Stimulated activated CD8-positive, alpha-beta memory T cell treated with anti-CD3 and anti-CD28 coated beads, Interleukin-4, amount 100 ng/mL, for 24 hours (primary cell): ENCODE results near the gene MED12L.
"Not testable (repeated sequence)": the region's sequence is repeated elsewhere in the genome, so short reads cannot be mapped to it uniquely, and the experiment has no call there.

Experiments
- DNase-seq: peaks from one replicate; pipeline ENCODE4 v3.0.0-alpha.2; 2020; ENCODE audit warnings: low read depth

Gene MED12L

GRCh38 chr3:151377768-151378385 lies 292.4 kb downstream of the MED12L start:
- DNase-seq = no peak

- DNase-seq = no peak
These were observed 293.7 kb downstream of the MED12L start for GRCh38 chr3:151379083-151379734.

- DNase-seq = no peak
These were observed 297.2 kb downstream of the MED12L start for GRCh38 chr3:151382671-151383070.

GRCh38 chr3:151383111-151383510 lies 297.6 kb downstream of the MED12L start:
- DNase-seq = no peak

- no peak for DNase-seq
These were observed 298.5 kb downstream of the MED12L start for GRCh38 chr3:151383956-151384355.

GRCh38 chr3:151384741-151385174 lies 299.3 kb downstream of the MED12L start, which contains the start of gene P2RY12:
P2RY12 (minus strand) TSS chr3:151384753; CDS start chr3:151338845, 45,908 bp downstream.
- DNase-seq = no peak

GRCh38 chr3:151386056-151386455 lies 300.6 kb downstream of the MED12L start:
- no peak for DNase-seq

GRCh38 chr3:151387432-151387831 lies 302.0 kb downstream of the MED12L start:
- DNase-seq = no peak

- no peak for DNase-seq
These were observed 302.4 kb downstream of the MED12L start for GRCh38 chr3:151387842-151388241.

GRCh38 chr3:151391720-151392119 lies 306.3 kb downstream of the MED12L start:
- no peak for DNase-seq

GRCh38 chr3:151392191-151392590 lies 306.7 kb downstream of the MED12L start:
- not testable (repeated sequence) for DNase-seq

- no peak for DNase-seq
These were observed 307.8 kb downstream of the MED12L start for GRCh38 chr3:151393146-151393830.

- DNase-seq = no peak
These were observed 308.5 kb downstream of the MED12L start for GRCh38 chr3:151393941-151394340.

GRCh38 chr3:151394611-151395010 lies 309.1 kb downstream of the MED12L start:
- DNase-seq = no peak

- no peak for DNase-seq
These were observed 310.3 kb downstream of the MED12L start for GRCh38 chr3:151395806-151396205.

GRCh38 chr3:151398895-151399294 lies 313.4 kb downstream of the MED12L start:
- DNase-seq = no peak

GRCh38 chr3:151400341-151400740 lies 314.9 kb downstream of the MED12L start:
- DNase-seq = no peak

- no peak for DNase-seq
These were observed 316.9 kb downstream of the MED12L start for GRCh38 chr3:151402349-151402748.

GRCh38 chr3:151403246-151403645 lies 317.8 kb downstream of the MED12L start:
- no peak for DNase-seq

- DNase-seq = no peak
These were observed 318.9 kb downstream of the MED12L start for GRCh38 chr3:151404316-151404715.

GRCh38 chr3:151407928-151408327 lies 322.5 kb downstream of the MED12L start:
- no peak for DNase-seq

GRCh38 chr3:151410891-151411559 lies 325.6 kb downstream of the MED12L start:
- no peak for DNase-seq

- DNase-seq = no peak
These were observed 327.5 kb downstream of the MED12L start for GRCh38 chr3:151412989-151413388.
